ENCODE results near the gene STMN3.

- TF ChIP-seq POLR2AphosphoS5 (IDR thresholded peaks at IDR 0.05; ENCODE audit: low read depth, low read length): no peak
- no peak for TF ChIP-seq REST (IDR thresholded peaks at IDR 0.05; ENCODE audit: insufficient read depth in 1 of 2, low read depth in 2 of 2, low read length in 1 of 2)
Observed at GRCh38 chr20:63664861-63665594, 11.8 kb upstream of the STMN3 start.
